IPS-18c (cell line): ENCODE results near the gene TRIM74.
"Not testable (repeated sequence)": the region's sequence is repeated elsewhere in the genome, so short reads cannot be mapped to it uniquely, and the experiment has no call there.

Experiments
- H3K4me3 ChIP-seq: 2 replicates; pipeline ENCODE4 v1.7.0; 2013; ENCODE audit warnings: low read depth, mild to moderate bottlenecking, low read length, moderate library complexity; ENCODE audit not compliant: insufficient read depth
- H3K9me3 ChIP-seq: one replicate; pipeline ENCODE4 v1.6.1; 2013; ENCODE audit warnings: mild to moderate bottlenecking, low read length, moderate library complexity; ENCODE audit not compliant: control insufficient read depth, insufficient read depth

TRIM74 gene

DNA sequence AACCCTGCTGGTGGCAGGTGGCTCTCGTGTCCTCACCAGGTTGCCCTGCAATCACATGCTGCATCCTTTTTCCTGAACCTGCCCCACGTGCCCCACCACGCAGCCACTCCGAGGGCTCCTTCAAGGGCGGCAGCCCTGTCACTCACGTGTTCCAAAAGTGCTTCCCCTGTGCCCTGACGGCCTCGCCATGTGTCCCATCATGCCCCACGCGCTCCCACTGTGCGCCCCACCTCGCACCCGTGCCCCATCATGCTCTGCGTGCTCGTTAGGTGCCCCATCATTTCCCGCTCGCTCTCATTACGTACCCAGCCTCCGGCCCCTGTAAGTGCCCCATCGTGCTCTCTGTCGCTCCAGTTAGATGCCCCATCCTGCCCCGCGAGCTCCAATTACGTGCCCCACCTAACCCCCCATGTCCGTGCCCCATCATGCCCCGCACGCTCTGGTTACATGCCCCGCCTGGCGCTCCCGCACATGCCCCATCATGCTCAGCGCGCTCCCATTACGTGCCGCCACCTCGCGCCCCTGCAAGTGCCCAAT, at the start of gene TRIM74:
Gene TRIM74, minus strand, starts transcription at position 487 of the 537 bp plus-strand sequence. CDS start 3,309 bp downstream, outside the sequence.
- not testable (repeated sequence) for H3K4me3 ChIP-seq, H3K9me3 ChIP-seq

DNA sequence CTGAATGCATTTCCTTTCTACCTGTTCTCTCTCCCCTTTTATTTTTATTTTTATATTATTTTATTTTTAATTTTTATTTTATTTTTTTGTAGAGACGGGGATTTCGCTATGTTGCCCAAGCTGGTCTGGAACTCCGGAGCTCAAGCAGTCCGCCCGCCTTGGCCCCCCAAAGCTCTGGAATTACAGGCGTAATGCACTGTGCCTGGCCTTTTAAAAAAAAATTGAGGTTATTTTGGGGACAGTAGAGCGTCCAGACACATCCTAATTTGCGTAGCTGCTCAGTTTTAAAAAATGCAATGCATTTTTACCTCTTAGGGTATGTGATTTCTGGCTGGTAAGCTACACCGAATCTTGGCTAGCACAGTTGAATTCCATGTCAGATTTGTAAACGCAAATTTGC, 37.2 kb upstream of the TRIM74 start:
- H3K9me3 ChIP-seq: not testable (repeated sequence)
- H3K4me3 ChIP-seq: peak overlapping the region; percentile 36; the same call in 1 of the 2 replicates

DNA sequence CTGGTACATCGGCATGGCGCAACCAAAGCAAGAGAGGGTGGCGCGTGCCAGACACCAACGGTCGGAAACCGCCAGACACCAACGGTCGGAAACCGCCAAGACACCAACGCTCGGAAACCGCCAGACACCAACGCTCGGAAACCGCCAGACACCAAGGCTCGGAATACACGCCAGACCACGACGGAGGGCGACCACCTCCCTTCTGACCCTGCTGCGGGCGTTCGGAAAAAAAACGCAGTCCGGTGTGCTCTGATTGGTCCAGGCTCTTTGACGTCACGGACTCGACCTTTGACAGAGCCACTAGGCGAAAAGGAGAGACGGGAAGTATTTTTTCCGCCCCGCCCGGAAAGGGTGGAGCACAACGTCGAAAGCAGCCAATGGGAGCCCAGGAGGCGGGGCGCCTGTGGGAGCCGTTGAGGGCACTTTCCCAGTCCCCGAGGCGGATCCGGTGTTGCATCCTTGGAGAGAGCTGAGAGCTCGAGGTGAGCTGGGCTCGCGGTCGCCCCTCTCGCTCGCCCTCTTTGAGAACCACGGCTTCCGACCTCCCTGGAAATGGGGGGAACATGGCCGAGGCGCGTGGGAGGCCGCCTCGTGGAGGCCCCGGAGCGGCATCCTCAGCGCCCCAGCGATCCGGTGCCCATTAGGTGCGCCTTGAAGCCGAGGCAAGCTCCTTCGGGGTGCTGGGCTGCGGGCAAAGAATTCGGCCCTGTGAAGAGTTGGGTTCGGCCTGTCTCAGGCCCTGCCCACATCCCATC, 36.6 kb upstream of the TRIM74 start:
- H3K4me3 ChIP-seq: peak overlapping the region; percentile 62; the same call in 1 of the 2 replicates
- not testable (repeated sequence) for H3K9me3 ChIP-seq

DNA sequence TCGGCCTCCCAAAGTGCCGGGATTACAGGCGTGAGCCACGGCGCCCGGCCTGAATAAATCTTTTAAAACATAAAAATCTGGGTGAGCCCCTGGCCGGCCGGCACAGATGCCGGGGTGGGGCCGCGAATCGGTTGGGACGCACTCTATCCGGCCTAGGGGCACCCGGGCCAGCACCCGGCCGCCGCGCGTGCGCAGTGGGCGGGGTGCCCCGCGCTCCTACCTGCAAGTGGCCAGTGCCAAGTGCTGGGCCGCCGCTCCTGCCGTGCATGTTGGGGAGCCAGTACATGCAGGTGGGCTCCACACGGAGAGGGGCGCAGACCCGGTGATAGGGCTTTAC, 36.1 kb upstream of the TRIM74 start:
- H3K4me3 ChIP-seq: peak overlapping the region; percentile 62; the same call in 1 of the 2 replicates
- not testable (repeated sequence) for H3K9me3 ChIP-seq

DNA sequence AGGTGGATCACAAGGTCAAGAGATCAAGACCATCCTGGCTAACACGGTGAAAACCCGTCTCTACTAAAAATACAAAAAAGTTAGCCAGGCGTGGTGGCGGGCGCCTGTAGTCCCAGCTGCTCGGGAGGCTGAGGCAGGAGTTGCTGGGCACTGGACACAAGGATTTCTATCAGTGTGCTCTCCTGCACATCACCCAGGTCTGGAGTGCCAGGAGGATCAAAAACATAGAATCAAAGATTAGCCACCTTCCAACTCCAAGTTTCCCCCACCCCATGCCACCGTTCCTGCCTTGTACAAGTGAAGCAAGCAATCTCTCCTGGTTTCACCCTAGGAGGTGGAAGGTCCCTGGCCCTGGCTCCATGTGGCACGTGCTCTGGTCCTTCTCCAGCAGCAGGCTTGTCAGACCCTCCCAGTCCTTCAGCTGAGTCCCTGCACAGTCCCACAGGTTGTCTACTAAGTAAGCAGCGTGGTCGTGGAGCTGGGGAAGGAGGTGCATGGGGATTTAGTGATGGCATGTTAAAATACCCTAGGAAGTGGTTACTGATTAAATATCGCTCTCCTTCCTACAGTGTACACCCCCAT, 28.7 kb upstream of the TRIM74 start:
- H3K9me3 ChIP-seq, H3K4me3 ChIP-seq: not testable (repeated sequence)

DNA sequence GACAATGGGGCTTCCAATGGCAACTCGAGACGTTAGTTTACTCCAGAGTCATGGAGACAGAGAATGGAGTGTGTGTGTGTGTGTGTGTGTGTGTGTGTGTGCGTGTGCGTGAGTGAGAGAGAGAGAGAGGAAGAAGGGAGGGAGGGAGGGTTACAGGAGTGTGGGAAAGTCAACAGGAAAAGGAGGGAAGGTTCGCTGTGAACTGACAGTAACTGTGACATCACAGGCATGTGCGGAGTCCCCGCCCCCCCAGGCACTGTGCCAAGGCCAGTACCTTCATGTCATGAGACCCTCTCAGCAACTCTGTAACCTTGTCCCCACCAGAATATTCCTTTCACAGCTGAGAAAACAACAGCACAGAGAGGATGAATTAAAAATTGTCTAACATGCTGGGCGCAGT, 28.2 kb upstream of the TRIM74 start:
- not testable (repeated sequence) for H3K9me3 ChIP-seq, H3K4me3 ChIP-seq

DNA sequence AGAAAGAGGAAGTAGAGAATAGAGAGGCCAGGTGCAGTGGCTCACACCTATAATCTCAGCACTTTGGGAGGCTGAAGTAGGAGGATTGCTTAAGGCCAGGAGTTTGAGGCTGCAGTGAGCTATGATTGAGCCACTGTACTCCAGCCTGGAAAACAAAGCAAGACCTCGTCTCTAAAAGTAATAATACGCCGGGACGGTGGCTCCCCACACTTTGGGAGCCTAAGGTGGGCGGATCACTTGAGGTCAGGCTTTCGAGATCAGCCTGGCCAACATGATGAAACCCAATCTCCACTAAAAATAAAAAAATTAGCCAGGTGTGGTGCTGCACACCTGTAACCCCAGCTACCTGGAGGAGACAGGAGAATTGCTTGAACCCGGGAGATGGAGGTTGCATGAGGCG, 26.2 kb upstream of the TRIM74 start:
- H3K4me3 ChIP-seq, H3K9me3 ChIP-seq: not testable (repeated sequence)

DNA sequence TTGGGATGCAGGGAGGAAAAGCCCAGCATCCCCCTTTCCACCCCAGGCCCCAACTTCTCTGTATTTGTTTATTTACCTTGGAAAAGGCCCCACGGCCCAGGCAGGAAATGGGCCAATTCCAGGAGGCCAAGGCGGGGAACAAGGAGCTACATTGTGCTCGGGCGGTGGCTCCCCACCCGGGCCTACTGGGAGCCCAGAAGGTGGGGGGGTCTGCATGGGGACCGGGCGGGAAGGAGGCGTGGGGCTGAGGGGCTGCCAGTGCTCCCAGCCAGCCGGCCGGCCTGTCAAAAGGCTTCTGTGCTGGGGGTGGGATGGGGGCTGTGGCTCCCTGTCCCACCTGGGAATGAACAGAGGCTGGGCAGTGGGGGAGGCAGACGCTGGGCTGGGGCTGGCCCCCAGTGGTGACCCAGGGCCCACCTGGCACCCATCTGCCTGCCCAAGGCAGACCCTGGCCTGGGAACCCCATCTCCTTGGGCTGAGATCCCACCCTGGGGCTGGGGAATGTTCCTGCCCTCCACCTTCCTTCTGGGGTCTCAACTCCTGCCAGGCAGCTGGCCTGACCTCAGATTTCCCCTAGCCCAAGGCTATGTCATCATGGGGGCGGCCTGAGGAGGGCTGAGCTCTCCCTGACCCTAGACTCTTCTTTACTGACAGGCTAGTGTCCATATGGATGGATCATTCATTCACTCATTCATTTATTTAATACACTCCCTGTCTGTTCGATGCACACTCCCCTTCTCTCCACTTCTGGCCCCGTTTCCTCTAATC, 21.1 kb upstream of the TRIM74 start:
- H3K9me3 ChIP-seq, H3K4me3 ChIP-seq: not testable (repeated sequence)

DNA sequence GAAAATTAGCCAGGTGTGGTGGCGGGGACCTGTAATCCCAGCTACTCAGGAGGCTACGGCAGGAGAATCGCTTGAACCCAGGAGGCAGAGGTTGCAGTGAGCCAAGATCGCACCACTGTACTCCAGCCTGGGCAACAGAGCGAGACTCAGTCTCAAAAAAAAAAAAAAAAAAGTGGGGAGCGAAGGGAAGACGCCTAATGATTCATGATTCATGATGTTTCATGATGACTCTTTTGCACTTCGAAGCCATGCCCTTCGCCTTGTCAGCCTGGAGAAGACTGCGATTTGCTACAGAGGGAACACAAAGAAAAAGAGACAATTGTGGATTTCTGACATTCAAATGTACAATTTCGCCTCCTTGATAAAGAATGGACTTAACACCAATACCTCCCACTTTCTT, 12.8 kb upstream of the TRIM74 start:
- H3K9me3 ChIP-seq: not testable (repeated sequence)

DNA sequence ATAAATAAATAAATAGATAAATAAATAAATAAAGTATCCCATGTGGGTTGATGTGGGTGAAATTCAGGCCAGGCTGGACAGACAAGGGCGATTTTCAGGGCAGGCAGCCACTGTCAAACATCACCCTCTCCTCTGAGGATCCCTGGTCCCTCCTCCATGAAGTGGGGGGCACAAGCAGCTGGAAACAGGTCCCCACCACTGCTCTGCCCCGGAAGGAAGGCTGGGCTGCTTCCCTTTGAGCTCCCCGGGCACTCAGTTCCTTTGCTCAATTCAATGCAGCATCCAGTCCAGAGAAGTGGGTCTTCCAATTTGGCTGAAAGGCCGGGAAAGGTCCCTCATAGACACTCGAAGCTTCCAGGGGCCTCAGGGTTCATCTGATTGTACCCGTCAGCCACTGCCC, 11.1 kb upstream of the TRIM74 start:
- not testable (repeated sequence) for H3K9me3 ChIP-seq, H3K4me3 ChIP-seq

More for the DNA sequence above, 12.8 kb upstream of the TRIM74 start:
- H3K4me3 ChIP-seq: not testable (repeated sequence)

DNA sequence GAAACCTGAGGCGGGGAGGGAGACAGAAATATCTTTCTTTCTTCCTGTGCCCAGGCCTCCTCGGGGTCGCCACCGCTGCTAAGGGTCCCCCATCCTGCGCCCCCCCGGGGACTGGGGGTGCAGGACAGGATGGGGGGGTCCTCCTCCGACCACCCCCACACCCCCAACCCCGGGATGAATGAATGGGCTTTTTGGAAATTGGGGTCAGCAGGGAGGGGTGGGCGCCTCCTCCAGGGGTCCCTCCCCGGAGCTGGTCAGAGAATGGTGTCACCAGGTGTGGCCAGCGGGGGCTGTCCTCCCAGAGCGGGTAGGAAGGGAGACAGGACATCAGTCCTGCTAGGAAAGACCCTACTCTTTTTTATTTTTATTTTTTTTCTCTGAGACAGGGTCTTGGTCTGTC, 7.2 kb upstream of the TRIM74 start:
- H3K9me3 ChIP-seq, H3K4me3 ChIP-seq: not testable (repeated sequence)

DNA sequence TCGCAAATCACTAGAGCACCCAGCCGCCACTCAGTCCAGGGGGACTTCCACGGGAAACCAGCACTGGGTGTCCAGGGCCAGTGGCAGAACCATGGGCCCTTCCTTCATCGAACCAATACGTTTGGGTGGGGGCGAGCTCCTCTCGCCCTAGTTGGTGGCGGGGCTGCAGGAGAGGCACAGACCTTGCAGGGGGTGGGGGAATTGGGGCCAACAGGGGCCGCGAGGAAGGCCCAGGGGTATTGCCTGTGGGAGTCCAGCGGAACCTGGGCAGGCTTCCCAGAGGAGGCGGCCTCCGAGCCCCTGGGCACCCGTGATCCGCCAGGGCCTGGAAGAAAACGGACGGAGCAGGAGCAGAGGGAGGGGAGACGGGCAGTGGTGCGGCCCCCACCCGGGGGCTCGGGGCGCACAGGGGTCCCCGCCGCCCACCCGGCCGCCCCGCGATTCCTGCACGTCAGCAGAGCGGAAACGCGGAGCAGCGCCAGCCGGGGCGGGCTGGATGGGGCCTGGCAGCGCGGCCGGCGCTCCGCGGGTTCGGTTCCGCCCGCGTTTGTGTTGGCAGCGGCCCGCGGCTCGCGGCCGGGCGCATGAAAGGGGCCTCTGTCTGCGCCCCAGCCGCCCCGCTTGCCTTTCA, 6.5 kb upstream of the TRIM74 start:
- H3K9me3 ChIP-seq, H3K4me3 ChIP-seq: not testable (repeated sequence)

DNA sequence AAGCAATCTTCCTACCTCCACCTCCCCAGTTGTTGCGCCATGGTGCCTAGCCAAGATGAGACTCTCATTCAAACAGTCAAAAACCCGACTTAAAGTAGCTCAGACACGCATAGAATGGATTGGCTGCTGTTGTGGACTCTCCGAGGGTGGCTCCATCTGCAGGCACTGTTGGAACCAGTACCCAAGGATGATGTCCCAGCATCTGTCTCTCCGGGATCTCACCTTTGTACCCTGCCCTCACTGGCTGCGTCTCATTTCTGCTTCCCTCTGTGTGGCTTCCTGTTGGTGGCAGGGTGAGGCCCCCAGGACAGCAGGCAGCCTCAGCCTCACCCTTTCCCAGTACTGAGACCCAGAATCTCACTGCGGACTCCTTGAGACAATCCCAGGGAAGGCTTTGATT, 5.5 kb upstream of the TRIM74 start:
- not testable (repeated sequence) for H3K4me3 ChIP-seq, H3K9me3 ChIP-seq

DNA sequence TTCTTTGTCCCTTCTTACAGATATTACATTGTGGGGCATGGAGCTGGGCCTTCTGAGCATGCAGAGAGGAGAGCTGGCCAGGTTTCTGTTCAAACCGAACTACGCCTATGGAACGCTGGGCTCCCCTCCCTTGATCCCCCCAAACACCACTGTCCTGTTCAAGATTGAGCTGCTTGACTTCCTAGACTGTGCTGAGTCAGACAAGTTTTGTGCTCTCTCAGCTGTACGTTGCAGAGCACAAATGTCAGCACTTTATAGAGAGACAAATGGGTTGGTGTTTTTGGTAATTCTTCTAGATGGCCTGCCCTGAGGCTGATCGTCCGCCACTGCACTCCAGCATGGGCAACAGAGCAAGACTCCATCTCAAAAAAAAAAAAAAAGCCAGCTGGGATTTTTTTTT, 2.2 kb upstream of the TRIM74 start:
- H3K4me3 ChIP-seq, H3K9me3 ChIP-seq: not testable (repeated sequence)

DNA sequence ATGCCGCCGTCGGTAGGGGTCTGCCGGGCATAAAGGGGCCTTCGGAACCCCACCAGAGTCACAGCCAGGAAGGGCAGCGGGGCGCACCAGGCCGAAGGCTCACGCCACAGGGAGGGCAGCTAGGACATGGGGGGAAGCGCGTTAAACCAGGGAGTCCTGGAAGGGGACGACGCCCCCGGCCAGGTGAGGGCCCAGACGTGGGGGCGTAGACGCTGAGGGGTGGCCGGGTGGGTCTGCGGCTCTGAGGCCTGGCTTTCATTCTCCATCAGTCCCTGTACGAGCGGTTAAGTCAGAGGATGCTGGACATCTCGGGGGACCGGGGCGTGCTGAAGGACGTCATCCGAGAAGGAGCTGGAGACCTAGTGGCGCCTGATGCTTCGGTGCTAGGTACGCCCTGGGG, 422 bp upstream of the TRIM74 start:
- not testable (repeated sequence) for H3K9me3 ChIP-seq, H3K4me3 ChIP-seq

DNA sequence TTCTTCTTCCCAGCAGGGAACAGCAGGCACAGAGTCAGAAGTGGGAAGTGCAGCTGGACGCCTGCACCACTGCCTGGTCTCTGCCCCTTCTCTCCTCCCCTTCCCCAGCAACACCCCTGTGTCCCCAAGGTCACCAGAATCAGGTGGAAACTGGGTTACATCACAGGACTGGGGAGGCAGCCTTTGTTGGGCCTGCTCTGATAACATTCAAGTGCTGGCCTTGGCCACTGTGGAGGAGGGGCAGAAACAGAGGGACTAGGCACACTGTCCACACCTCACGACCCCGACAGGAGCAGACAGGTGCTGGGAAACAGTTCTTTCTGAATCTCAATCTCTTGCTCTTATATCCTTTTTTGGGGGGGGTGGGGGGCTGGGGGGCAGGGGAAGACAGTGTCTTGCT, 2.4 kb downstream of the TRIM74 start:
- not testable (repeated sequence) for H3K4me3 ChIP-seq, H3K9me3 ChIP-seq

DNA sequence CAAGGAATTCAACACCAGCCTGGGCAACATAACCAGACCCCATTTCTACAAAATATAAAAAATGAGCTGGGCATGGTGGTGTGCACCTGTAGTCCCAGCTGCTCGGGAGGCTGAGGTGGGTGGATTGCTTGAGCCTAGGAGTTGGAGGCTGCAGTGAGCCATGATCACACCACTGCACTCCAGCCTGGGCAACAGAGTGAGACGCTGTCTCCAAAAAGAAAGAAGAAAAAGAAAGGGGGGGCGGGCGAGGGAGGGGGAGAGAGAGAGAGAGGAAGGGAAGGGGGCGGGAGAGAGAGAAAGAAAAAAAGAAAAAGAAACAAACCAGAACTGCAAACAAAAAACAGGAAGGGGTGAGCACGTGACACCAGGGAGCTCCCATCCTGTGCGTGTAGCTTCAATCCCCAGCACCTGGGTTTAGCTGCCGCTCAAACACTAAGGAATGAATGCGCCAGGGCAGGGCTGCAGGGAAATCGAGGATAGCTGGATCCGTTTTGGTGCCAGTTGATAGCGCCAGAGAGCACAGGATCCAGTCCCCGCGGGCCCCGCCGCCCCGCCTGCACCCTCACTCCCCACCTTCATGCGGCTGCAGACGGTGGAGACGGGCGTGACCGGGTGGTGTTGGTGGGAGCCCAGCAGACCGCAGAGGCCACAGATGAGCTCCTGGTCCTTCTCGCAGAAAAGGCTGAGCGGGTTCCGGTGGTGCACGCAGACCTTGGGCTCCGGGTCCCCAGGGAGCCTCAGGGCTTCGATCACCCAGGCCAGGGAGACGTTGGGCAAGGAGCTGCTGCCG, 3.9 kb downstream of the TRIM74 start:
- H3K4me3 ChIP-seq, H3K9me3 ChIP-seq: not testable (repeated sequence)
